K562 (cell line): Measurements from ENCODE around the gene SPTLC1. TPM values are rescaled to one million over a fixed set of nuclear protein-coding genes. Genes with fewer than 3 reads are reported as not detected.

Source experiments
- ATAC-seq: fragments of 200-7000 bp; cut with Tn5 transposase; 3 replicates; pipeline ENCODE4 v1.9.1; 2020; ENCODE audit warnings: moderate library complexity
- BruUV-seq: library from RNA; stranded (reverse); fragments of 400-500 nt; replicated peaks from 2 replicates; lab custom pipeline; 2021; lab: Mats Ljungman, UMichigan
- CTCF ChIA-PET: fragments of 300-600 bp; formaldehyde crosslinking; extraction: SDS; loops from one replicate; lab custom pipeline; 2021; ENCODE audit warnings: low intra/inter-chr PET ratio; lab: Yijun Ruan, JAX
- POLR2A ChIA-PET: fragments of 300-600, 350-650 bp; sonication (Branson Sonifier 250); formaldehyde crosslinking; extraction: SDS; loops from one replicate; lab custom pipeline; 2021; ENCODE audit warnings: antibody characterized with exemption, inconsistent platforms; lab: Yijun Ruan, JAX
- DNase-seq, 4 experiments: peaks; one replicate each; pipeline versions ENCODE4 v3.0.0 to v3.0.0-alpha.2; 2011 to 2018; ENCODE audit warnings: low spot score in 3 of 4, mixed read lengths in 3 of 4; ENCODE audit errors: extremely low read depth in 1 of 4
- FAIRE-seq: peaks from 2 replicates; lab custom pipeline; 2011; peaks lifted over from hg19 to GRCh38; lab: Jason Lieb, UNC
- H2AFZ ChIP-seq: 2 replicates; pipeline ENCODE4 v1.6.0; 2011; ENCODE audit warnings: low read depth, low read length, control low read depth, inconsistent platforms
- H3K27ac ChIP-seq: fragments of 200-600 bp; 3 replicates; pipeline ENCODE4 v1.8.0; 2011; ENCODE audit warnings: low read depth, mild to moderate bottlenecking, control low read depth, inconsistent platforms, low read length, moderate library complexity, mixed read lengths; ENCODE audit errors: extremely low read depth
- H3K27me3 ChIP-seq, 2 experiments: fragments of 300-600 bp in 1 of 2; 2 replicates in 1 of 2; 3 replicates in 1 of 2; pipeline versions ENCODE4 v1.6.0 to v1.8.0; 2011; ENCODE audit warnings: inconsistent platforms in 2 of 2, low read length in 2 of 2, mild to moderate bottlenecking in 1 of 2, mixed read lengths in 1 of 2, moderate library complexity in 1 of 2; ENCODE audit not compliant: control insufficient read depth in 2 of 2, insufficient read depth in 2 of 2
- H3K36me3 ChIP-seq: fragments of 300-600 bp; 3 replicates; pipeline ENCODE4 v1.8.0; 2011; ENCODE audit warnings: mild to moderate bottlenecking, low read length, inconsistent platforms; ENCODE audit not compliant: control insufficient read depth, insufficient read depth
- H3K4me1 ChIP-seq, 2 experiments: fragments of 200-600 bp in 1 of 2; replicated peaks in 1 of 2; 2 replicates in 1 of 2; 3 replicates in 1 of 2; pipeline versions ENCODE4 v1.5.1 to v1.8.0; 2011; ENCODE audit warnings: inconsistent platforms in 2 of 2, low read length in 2 of 2, mild to moderate bottlenecking in 1 of 2, mixed read lengths in 1 of 2, moderate library complexity in 1 of 2; ENCODE audit not compliant: control insufficient read depth in 2 of 2, insufficient read depth in 2 of 2
- H3K4me2 ChIP-seq: 2 replicates; pipeline ENCODE4 v1.6.1; 2011; ENCODE audit warnings: low read length, control low read depth, inconsistent platforms, mixed read lengths; ENCODE audit not compliant: insufficient read depth
- H3K4me3 ChIP-seq: fragments of 200-600 bp; sonication (generic), shearing (Covaris generic); 2 replicates; pipeline ENCODE4 v1.5.1; 2016; ENCODE audit warnings: control low read depth, inconsistent platforms
- H3K79me2 ChIP-seq: fragments of 200-600 bp; 3 replicates; pipeline ENCODE4 v1.8.0; 2011; ENCODE audit warnings: low read length, inconsistent platforms; ENCODE audit not compliant: control insufficient read depth, insufficient read depth
- H3K9ac ChIP-seq, 2 experiments: 2 replicates each; pipeline versions ENCODE4 v1.6.0 to v1.6.1; 2011; ENCODE audit warnings: low read depth in 2 of 2, low read length in 2 of 2, control low read depth in 1 of 2, inconsistent platforms in 1 of 2, mild to moderate bottlenecking in 1 of 2, mixed read lengths in 1 of 2; ENCODE audit not compliant: insufficient read depth in 1 of 2
- H3K9me1 ChIP-seq: one replicate; pipeline ENCODE4 v1.6.0; 2011; ENCODE audit warnings: inconsistent platforms, mild to moderate bottlenecking, low read length, moderate library complexity; ENCODE audit not compliant: control insufficient read depth, insufficient read depth
- H3K9me3 ChIP-seq: replicated peaks from 2 replicates; pipeline ENCODE4 v1.5.1; 2011; ENCODE audit warnings: low read depth, low read length, inconsistent platforms; ENCODE audit not compliant: control insufficient read depth, insufficient read depth
- H4K20me1 ChIP-seq: replicated peaks from 2 replicates; pipeline ENCODE4 v1.6.1; 2011; ENCODE audit warnings: low read length, inconsistent platforms, mixed read lengths; ENCODE audit not compliant: control insufficient read depth, insufficient read depth
- CBFA2T3 ChIP-seq: fragments of 450-650 bp; IDR thresholded peaks from 2 replicates; pipeline ENCODE4 v1.6.1; 2017
- CLOCK ChIP-seq: fragments of 250-450 bp; sonication (Bioruptor Pico); IDR thresholded peaks from 2 replicates; pipeline ENCODE4 v1.4.0; 2020; ENCODE audit warnings: mild to moderate bottlenecking, moderate library complexity, borderline replicate concordance
- DLX4 ChIP-seq: fragments of 250-450 bp; sonication (Bioruptor Pico); IDR thresholded peaks from 2 replicates; pipeline ENCODE4 v1.6.1; 2021; ENCODE audit warnings: mild to moderate bottlenecking
- EHMT2 ChIP-seq: fragments of 450-650 bp; IDR thresholded peaks from 2 replicates; pipeline ENCODE4 v1.6.1; 2018; ENCODE audit warnings: antibody characterized with exemption
- ETS2 ChIP-seq: IDR thresholded peaks from 2 replicates; pipeline ENCODE4 v1.6.1; 2016; ENCODE audit warnings: borderline replicate concordance, missing genetic modification characterization, mild to moderate bottlenecking, moderate library complexity, missing compliant biosample characterization; ENCODE audit not compliant: poor library complexity, severe bottlenecking
- FOXP4 ChIP-seq: sonication (generic); formaldehyde crosslinking; IDR thresholded peaks from 2 replicates; pipeline ENCODE4 v1.8.0; 2022; ENCODE audit warnings: mild to moderate bottlenecking, missing genetic modification reagents, borderline replicate concordance
- MEIS2 ChIP-seq: fragments of 450-650 bp; IDR thresholded peaks from 2 replicates; pipeline ENCODE4 v1.6.1; 2014; ENCODE audit warnings: mild to moderate bottlenecking; ENCODE audit not compliant: partially characterized antibody
- SMAD4 ChIP-seq: fragments of 250-450 bp; sonication (Bioruptor Pico); conservative IDR thresholded peaks from 2 replicates; pipeline ENCODE4 v1.8.0; 2021; ENCODE audit warnings: inconsistent platforms, mild to moderate bottlenecking, moderate library complexity
- SRSF3 ChIP-seq: fragments of 200-400 bp; formaldehyde crosslinking; IDR thresholded peaks from 2 replicates; pipeline ENCODE4 v1.6.1; 2016; ENCODE audit warnings: mild to moderate bottlenecking, low read length, moderate library complexity; ENCODE audit not compliant: insufficient read depth
- STAT5A ChIP-seq: IDR thresholded peaks from 2 replicates; pipeline ENCODE4 v1.6.1; 2012; ENCODE audit warnings: low read length, inconsistent platforms, borderline replicate concordance
- TCF3 ChIP-seq: sonication (generic); formaldehyde crosslinking; IDR thresholded peaks from 2 replicates; pipeline ENCODE4 v1.4.0; 2020; ENCODE audit warnings: mild to moderate bottlenecking, missing genetic modification reagents
- U2AF2 ChIP-seq: fragments of 200-400 bp; formaldehyde crosslinking; optimal IDR thresholded peaks from 2 replicates; pipeline ENCODE3; 2017; ENCODE audit warnings: low read depth, mild to moderate bottlenecking, low read length
- ZEB2 ChIP-seq: fragments of 450-650 bp; IDR thresholded peaks from 2 replicates; pipeline ENCODE4 v1.6.1; 2016
- ZHX1 ChIP-seq: fragments of 150-350 bp; conservative IDR thresholded peaks from 2 replicates; pipeline ENCODE4 v1.6.1; 2014; ENCODE audit warnings: low read length
- ZNF124 ChIP-seq: sonication (generic); formaldehyde crosslinking; IDR thresholded peaks from 2 replicates; pipeline ENCODE4 v1.8.1; 2022; ENCODE audit warnings: missing genetic modification reagents
- ZZZ3 ChIP-seq: fragments of 450-650 bp; IDR thresholded peaks from 2 replicates; pipeline ENCODE4 v1.6.1; 2016; ENCODE audit warnings: antibody characterized with exemption, mild to moderate bottlenecking, moderate library complexity
- whole genome bisulfite sequencing: fragments of 100-300 bp; shearing (Covaris generic); methylation state at CpG from one replicate; pipeline ENCODE4 v1.1.6; 2016; ENCODE audit warnings: low coverage, mixed read lengths; ENCODE audit not compliant: insufficient coverage; ENCODE audit errors: missing lambda C conversion rate; 5-methylcytosine and 5-hydroxymethylcytosine counted together
- in situ Hi-C: fragments of 300-500 bp; cut with MboI; formaldehyde crosslinking; loops from 4 replicates; pipeline ENCODE4 v1.15.0; 2018; ENCODE audit warnings: inconsistent platforms, mixed read lengths
- intact Hi-C: fragments of 100-400 bp; cut with micrococcal nuclease; formaldehyde crosslinking; loops from 2 replicates; pipeline ENCODE4 v1.14.2; 2022
- polyA plus RNA-seq, 8 experiments: library from polyadenylated mRNA; depleted of rRNA in 4 of 8; stranded (reverse) in 5 of 8; unstranded in 3 of 8; fragments of >200 nt; fragmentation: Nextera tagmentation in 2 of 8; fragmentation: Illumina TruSeq in 1 of 8; extraction: Ambion mirVana in 2 of 8; extraction: Trizol in 1 of 8; gene quantifications; 2 replicates each; pipeline versions ENCODE4 v1.2.1 to v1.2.3, GENCODE V29; 2011 to 2014; ENCODE audit warnings: inconsistent platforms in 1 of 8, missing spikeins in 1 of 8
- total RNA-seq, 7 experiments: library from RNA; depleted of rRNA in 6 of 7; stranded (reverse); fragments of >200 nt in 6 of 7; fragmentation: Illumina TruSeq in 2 of 7; extraction: Trizol in 2 of 7; gene quantifications; 2 replicates each; pipeline versions ENCODE4 v1.2.1 to v1.2.3, GENCODE V29; 2011 to 2021; ENCODE audit warnings: low replicate concordance in 1 of 7

The SPTLC1 gene
- total and polyA plus RNA-seq, 9 of the 15 experiments (the other 6 are each of a cell fraction or from before 2014, with no cell fraction given), result 58.8 to 125 (median 84.5) TPM

GRCh38 chr9:92071634-92072033, 43.6 kb downstream of the SPTLC1 start:
- no peak; the same call in 2 of the 3 replicates for ATAC-seq
- peaks cover 73% of the 10 kb centered on the region; the same call in 2 of the 3 replicates for H3K36me3 ChIP-seq
- H3K27me3 ChIP-seq, result no peaks in the 10 kb centered on the region
- no peak overlapping the region for H3K4me3 ChIP-seq
- peaks cover 0 to 4% of the 10 kb centered on the region in 2 experiments; a peak in 2 of 5 replicates for H3K4me1 ChIP-seq
- CTCF ChIA-PET, result no interaction called here
- no peak overlapping the region for H3K27ac ChIP-seq
- intact Hi-C loops (no loop called here), in situ Hi-C loops (no loop called here)
- BruUV-seq, result no TSS peak
- no peak overlapping the region for H3K4me2 ChIP-seq
- no peaks in the 10 kb centered on the region; the same call in 1 of the 2 replicates for H4K20me1 ChIP-seq
- H3K79me2 ChIP-seq, result no peaks in the 10 kb centered on the region; the same call in 2 of the 3 replicates
- peaks cover 9% of the 10 kb centered on the region for H3K9me1 ChIP-seq
- H3K9ac ChIP-seq, result no peak overlapping the region
- no peaks in the 10 kb centered on the region for H3K9me3 ChIP-seq
- FAIRE-seq, result peak; percentile 61
- POLR2A ChIA-PET, result no interaction called here
- WGBS, result 61% methylated on average over 4 of the region's 4 CpGs
- DNase-seq, result peak in 1 of 4 experiments; percentile 11
- H2AFZ ChIP-seq, result no peak overlapping the region
- no peak for TF ChIP-seq DLX4 (CRISPR knock-in tag)
- no peak for TF ChIP-seq ZEB2
- TF ChIP-seq ZZZ3, result no peak
- no peak for TF ChIP-seq SRSF3
- TF ChIP-seq TCF3 (CRISPR knock-in tag), result peak; percentile 39; the same call in 1 of the 2 replicates
- TF ChIP-seq ZHX1, result no peak
- no peak for TF ChIP-seq ETS2 (tag)
- no peak for TF ChIP-seq FOXP4 (CRISPR knock-in tag)
- TF ChIP-seq CLOCK, result no peak
- no peak for TF ChIP-seq U2AF2
- no peak for TF ChIP-seq ZNF124 (CRISPR knock-in tag)
- TF ChIP-seq STAT5A, result no peak
- TF ChIP-seq SMAD4 (CRISPR knock-in tag), result no peak
- peak; percentile 33 for TF ChIP-seq MEIS2
- TF ChIP-seq EHMT2, result no peak
- peak; percentile 54 for TF ChIP-seq CBFA2T3
